Mesenchymal stem cell (in vitro differentiated cells and primary cell): ENCODE results near the gene PTPRN2.
"Not testable (repeated sequence)": the region's sequence is repeated elsewhere in the genome, so short reads cannot be mapped to it uniquely, and the experiment has no call there.

Experiments
- DNase-seq: peaks from one replicate; pipeline ENCODE4 v3.0.0-alpha.2; 2013
- H2AFZ ChIP-seq: one replicate; pipeline ENCODE4 v1.6.1; 2013; ENCODE audit warnings: low read depth, mild to moderate bottlenecking, control low read depth, inconsistent platforms, low read length, moderate library complexity
- H2AK5ac ChIP-seq: 2 replicates; pipeline ENCODE4 v1.6.1; 2013; ENCODE audit warnings: low read length, moderate library complexity, mild to moderate bottlenecking, inconsistent platforms; ENCODE audit not compliant: severe bottlenecking
- H2BK120ac ChIP-seq: one replicate; pipeline ENCODE4 v1.6.1; 2013; ENCODE audit warnings: low read depth, mild to moderate bottlenecking, inconsistent platforms, low read length, moderate library complexity
- H2BK12ac ChIP-seq, 2 experiments: one replicate each; pipeline ENCODE4 v1.6.1; 2013; ENCODE audit warnings: inconsistent platforms in 2 of 2, low read length in 2 of 2, mild to moderate bottlenecking in 2 of 2, moderate library complexity in 2 of 2, control low read depth in 1 of 2
- H2BK15ac ChIP-seq: one replicate; pipeline ENCODE4 v1.6.1; 2013; ENCODE audit warnings: mild to moderate bottlenecking, low read depth, inconsistent platforms; ENCODE audit not compliant: poor library complexity, severe bottlenecking
- H2BK5ac ChIP-seq: 2 replicates; pipeline ENCODE4 v1.6.1; 2013; ENCODE audit warnings: low read depth, mild to moderate bottlenecking, low read length, control low read depth, inconsistent platforms; ENCODE audit not compliant: poor library complexity, severe bottlenecking
- H3K14ac ChIP-seq, 2 experiments: one replicate each; pipeline ENCODE4 v1.6.1; 2013; ENCODE audit warnings: inconsistent platforms in 2 of 2, low read length in 2 of 2, control low read depth in 1 of 2, mild to moderate bottlenecking in 1 of 2, moderate library complexity in 1 of 2
- H3K18ac ChIP-seq, 2 experiments: one replicate each; pipeline ENCODE4 v1.6.1; 2013; ENCODE audit warnings: inconsistent platforms in 2 of 2, low read length in 2 of 2, control low read depth in 1 of 2, low read depth in 1 of 2, mild to moderate bottlenecking in 1 of 2
- H3K23ac ChIP-seq, 2 experiments: one replicate each; pipeline ENCODE4 v1.6.1; 2013; ENCODE audit warnings: inconsistent platforms in 2 of 2, low read length in 2 of 2, mild to moderate bottlenecking in 2 of 2, moderate library complexity in 2 of 2, control low read depth in 1 of 2
- H3K27ac ChIP-seq: 2 replicates; pipeline ENCODE4 v1.5.1; 2013; ENCODE audit warnings: mild to moderate bottlenecking, moderate library complexity, low read length, control low read depth, inconsistent platforms; ENCODE audit not compliant: poor library complexity, severe bottlenecking
- H3K27me3 ChIP-seq, 2 experiments: 2 replicates each; pipeline versions ENCODE4 v1.6.1 to v1.7.0; 2013; ENCODE audit warnings: low read length in 2 of 2, mild to moderate bottlenecking in 2 of 2, moderate library complexity in 2 of 2, control low read depth in 1 of 2, inconsistent platforms in 1 of 2; ENCODE audit not compliant: control insufficient read depth in 1 of 2, insufficient read depth in 1 of 2
- H3K36me3 ChIP-seq, 2 experiments: 2 replicates each; pipeline versions ENCODE4 v1.6.1 to v1.7.0; 2013; ENCODE audit warnings: low read length in 2 of 2, control low read depth in 1 of 2, inconsistent platforms in 1 of 2, low read depth in 1 of 2, mild to moderate bottlenecking in 1 of 2; ENCODE audit not compliant: insufficient read depth in 2 of 2, control insufficient read depth in 1 of 2
- H3K4ac ChIP-seq, 2 experiments: one replicate each; pipeline ENCODE4 v1.6.1; 2013; ENCODE audit warnings: inconsistent platforms in 2 of 2, low read length in 2 of 2, mild to moderate bottlenecking in 2 of 2, moderate library complexity in 2 of 2, control low read depth in 1 of 2, low read depth in 1 of 2
- H3K4me1 ChIP-seq: 2 replicates; pipeline ENCODE4 v1.6.1; 2013; ENCODE audit warnings: low read depth, low read length, control low read depth; ENCODE audit not compliant: control insufficient read depth, insufficient read depth
- H3K4me2 ChIP-seq: 2 replicates; pipeline ENCODE4 v1.6.1; 2013; ENCODE audit warnings: low read length, mild to moderate bottlenecking, inconsistent platforms; ENCODE audit not compliant: poor library complexity, severe bottlenecking
- H3K4me3 ChIP-seq, 2 experiments: 2 replicates each; pipeline versions ENCODE4 v1.5.1 to v1.7.0; 2013; ENCODE audit warnings: low read length in 2 of 2, mild to moderate bottlenecking in 2 of 2, control low read depth in 1 of 2, low read depth in 1 of 2; ENCODE audit not compliant: insufficient read depth in 1 of 2
- H3K79me1 ChIP-seq: replicated peaks from 2 replicates; pipeline ENCODE4 v1.6.1; 2013; ENCODE audit warnings: mild to moderate bottlenecking, control low read depth, low read length, inconsistent platforms; ENCODE audit not compliant: poor library complexity, severe bottlenecking
- H3K9ac ChIP-seq: 2 replicates; pipeline ENCODE4 v1.7.0; 2013; ENCODE audit warnings: mild to moderate bottlenecking, low read length, moderate library complexity
- H3K9me3 ChIP-seq: 2 replicates; pipeline ENCODE4 v1.7.0; 2013; ENCODE audit warnings: mild to moderate bottlenecking, low read length; ENCODE audit not compliant: control insufficient read depth
- H4K8ac ChIP-seq: one replicate; pipeline ENCODE4 v1.6.1; 2013; ENCODE audit warnings: inconsistent platforms, mild to moderate bottlenecking, low read length, moderate library complexity
- H4K91ac ChIP-seq: one replicate; pipeline ENCODE4 v1.6.1; 2013; ENCODE audit warnings: mild to moderate bottlenecking, low read length, inconsistent platforms
- WGBS: methylation state at CpG from one replicate; pipeline ENCODE4 v1.1.7; 2013; ENCODE audit warnings: mixed read lengths; 5-methylcytosine and 5-hydroxymethylcytosine counted together

The PTPRN2 gene

GRCh38 chr7:157729566-157729965 is 858.1 kb downstream of the PTPRN2 start:
- Histone ChIP-seq H2BK12ac (no peak overlapping the region), H2BK15ac (no peak overlapping the region), H3K9ac (no peak overlapping the region), H3K79me1 (no peaks in the 10 kb centered on the region), H3K36me3 (no peaks in the 10 kb centered on the region), H4K91ac (no peak overlapping the region), H3K27ac (no peak overlapping the region), H3K14ac (no peak overlapping the region), H2AK5ac (no peak overlapping the region), H4K8ac (no peak overlapping the region), H3K4me2 (no peak overlapping the region), H2BK120ac (no peak overlapping the region), H3K4me3 (no peak overlapping the region), H3K4ac (no peak overlapping the region), H2BK5ac (no peak overlapping the region), H3K4me1 (no peaks in the 10 kb centered on the region), H3K9me3 (no peaks in the 10 kb centered on the region), H3K23ac (no peak overlapping the region), H3K18ac (no peak overlapping the region), H2AFZ (no peak overlapping the region), H3K27me3 (no peaks in the 10 kb centered on the region)
- WGBS = 77% methylated on average over 11 of the region's 11 CpGs
- DNase-seq = no peak

GRCh38 chr7:157727964-157728615 is 859.5 kb downstream of the PTPRN2 start:
- H3K23ac ChIP-seq = no peak overlapping the region
- H2BK5ac ChIP-seq = no peak overlapping the region
- WGBS = 86% methylated on average over 18 of the region's 21 CpGs
- no peak overlapping the region for H3K18ac ChIP-seq
- H3K9me3 ChIP-seq = no peaks in the 10 kb centered on the region
- no peaks in the 10 kb centered on the region for H3K36me3 ChIP-seq
- H3K4me2 ChIP-seq = no peak overlapping the region
- peaks cover 2% of the 10 kb centered on the region for H3K4me1 ChIP-seq
- no peak for DNase-seq
- H2BK12ac ChIP-seq = no peak overlapping the region
- no peaks in the 10 kb centered on the region for H3K79me1 ChIP-seq
- no peak overlapping the region for H2AFZ ChIP-seq
- no peak overlapping the region for H3K27ac ChIP-seq
- no peak overlapping the region for H4K91ac ChIP-seq
- no peak overlapping the region for H4K8ac ChIP-seq
- H2BK15ac ChIP-seq = no peak overlapping the region
- H2AK5ac ChIP-seq = no peak overlapping the region
- no peak overlapping the region for H2BK120ac ChIP-seq
- no peak overlapping the region for H3K14ac ChIP-seq
- no peak overlapping the region for H3K4ac ChIP-seq
- peaks cover 0 to 7% of the 10 kb centered on the region in 2 experiments for H3K27me3 ChIP-seq
- H3K4me3 ChIP-seq = no peak overlapping the region
- H3K9ac ChIP-seq = no peak overlapping the region

GRCh38 chr7:157726764-157727163 is 860.9 kb downstream of the PTPRN2 start:
- Histone ChIP-seq H3K4me2 (no peak overlapping the region), H2BK15ac (no peak overlapping the region), H4K8ac (no peak overlapping the region), H3K14ac (no peak overlapping the region), H3K79me1 (no peaks in the 10 kb centered on the region), H4K91ac (no peak overlapping the region), H3K4me1 (peaks cover 4% of the 10 kb centered on the region), H2AK5ac (no peak overlapping the region), H3K4ac (no peak overlapping the region), H3K36me3 (no peaks in the 10 kb centered on the region), H3K27ac (no peak overlapping the region), H2AFZ (no peak overlapping the region), H2BK12ac (no peak overlapping the region), H2BK120ac (no peak overlapping the region), H3K18ac (no peak overlapping the region), H3K9ac (no peak overlapping the region), H3K4me3 (no peak overlapping the region), H3K23ac (no peak overlapping the region), H2BK5ac (no peak overlapping the region), H3K9me3 (no peaks in the 10 kb centered on the region), H3K27me3 (peaks cover 0 to 7% of the 10 kb centered on the region in 2 experiments)
- no peak for DNase-seq
- WGBS = 93% methylated on average over 9 of the region's 9 CpGs

GRCh38 chr7:157725312-157725711 is 862.3 kb downstream of the PTPRN2 start:
- not testable (repeated sequence) for H3K4me2 ChIP-seq, H2BK15ac ChIP-seq, H3K9ac ChIP-seq, H3K27ac ChIP-seq, H2AFZ ChIP-seq, H3K4ac ChIP-seq, H2BK12ac ChIP-seq, H3K18ac ChIP-seq, H2BK120ac ChIP-seq, H3K27me3 ChIP-seq, H3K14ac ChIP-seq, H3K9me3 ChIP-seq, H3K36me3 ChIP-seq, H4K8ac ChIP-seq, H3K79me1 ChIP-seq, H2BK5ac ChIP-seq, H2AK5ac ChIP-seq, DNase-seq, H4K91ac ChIP-seq, H3K4me3 ChIP-seq, H3K4me1 ChIP-seq, H3K23ac ChIP-seq
- WGBS = 78% methylated on average over 9 of the region's 10 CpGs
